ENCODE results near the gene ZNF19.
A peak's percentile ranks its signal among the peaks of the same experiment; 100 is the strongest.

ZNF19 gene

DNA sequence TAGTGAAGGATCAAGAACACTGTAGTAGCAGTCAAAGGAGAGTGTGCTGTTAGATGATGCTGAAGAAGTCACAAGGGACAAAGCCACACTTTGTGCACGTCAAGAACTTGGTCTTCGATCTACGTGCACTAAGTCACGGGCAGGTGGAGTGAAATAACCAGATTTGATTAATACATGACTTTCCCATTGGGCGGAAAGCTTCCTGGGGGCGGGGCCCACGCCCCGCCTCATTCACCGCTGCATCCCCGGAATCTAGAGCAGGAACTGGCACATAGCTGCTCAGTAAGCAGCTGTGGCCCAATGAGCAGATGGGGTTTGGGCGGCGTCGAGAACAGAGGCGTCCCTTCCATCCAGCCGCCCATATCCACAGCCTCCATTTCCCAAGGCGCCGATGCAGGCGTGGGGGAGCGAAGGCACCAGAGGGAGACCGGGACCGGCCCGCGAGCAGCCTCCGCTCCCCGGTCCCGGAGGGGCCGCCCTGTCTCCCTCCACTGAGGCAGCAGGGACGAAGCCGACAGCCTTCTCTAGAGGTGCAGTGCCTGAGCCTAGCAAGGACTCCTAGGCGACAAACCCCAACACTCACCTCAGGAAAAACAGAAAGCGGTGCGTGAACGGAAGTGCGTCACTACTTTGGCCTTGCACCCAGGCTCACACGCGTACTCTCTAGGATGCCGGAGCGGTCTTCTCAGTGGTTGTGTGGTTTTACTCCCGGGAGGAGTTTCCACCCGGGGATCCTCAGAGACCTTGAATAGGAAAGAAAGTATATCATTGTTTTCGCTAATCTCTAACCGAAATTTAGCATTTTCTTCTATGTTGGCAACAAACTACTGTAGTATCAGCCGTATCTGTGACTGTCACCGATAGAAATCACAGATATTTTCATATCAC is 4.9 kb downstream of the ZNF19 start:
- DNase-seq: peak; percentile 82

DNA sequence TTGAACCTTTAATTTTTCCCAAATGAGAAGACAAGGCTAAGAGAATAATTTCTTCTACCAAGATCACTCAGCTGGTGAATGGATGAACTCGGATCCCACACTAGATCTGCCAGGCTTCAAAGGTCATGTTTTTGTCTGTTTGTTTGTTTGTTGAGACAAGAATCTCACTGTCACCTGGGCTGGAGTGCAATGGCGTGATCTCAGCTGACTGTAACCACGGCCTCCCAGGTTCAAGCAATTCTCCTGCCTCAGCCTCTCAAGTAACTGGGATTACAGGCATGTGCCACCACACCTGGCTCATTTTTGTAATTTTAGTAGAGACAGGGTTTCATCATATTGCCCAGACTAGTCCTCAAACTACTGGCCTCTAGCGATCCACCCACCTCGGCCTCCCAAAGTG is 6.6 kb downstream of the ZNF19 start:
- no peak for DNase-seq

DNA sequence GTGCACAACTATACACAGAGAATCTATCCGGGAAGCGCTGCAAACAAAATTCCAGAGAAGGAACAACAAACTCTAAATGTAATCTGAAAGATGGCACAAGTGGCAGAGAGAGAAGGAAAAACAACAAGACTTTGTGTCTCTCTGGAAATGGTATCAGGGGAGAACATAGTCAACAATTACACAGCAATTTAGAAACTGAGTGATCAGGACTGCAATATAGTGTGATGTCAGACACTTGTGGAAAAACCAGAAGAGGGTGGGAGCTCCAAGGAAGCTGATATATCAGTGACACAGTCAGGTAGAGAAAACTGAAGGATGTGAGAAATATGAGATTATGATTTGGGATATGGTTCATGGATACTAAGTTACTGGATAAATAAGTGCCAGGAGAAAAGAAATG is 8.2 kb downstream of the ZNF19 start:
- no peak for DNase-seq

DNA sequence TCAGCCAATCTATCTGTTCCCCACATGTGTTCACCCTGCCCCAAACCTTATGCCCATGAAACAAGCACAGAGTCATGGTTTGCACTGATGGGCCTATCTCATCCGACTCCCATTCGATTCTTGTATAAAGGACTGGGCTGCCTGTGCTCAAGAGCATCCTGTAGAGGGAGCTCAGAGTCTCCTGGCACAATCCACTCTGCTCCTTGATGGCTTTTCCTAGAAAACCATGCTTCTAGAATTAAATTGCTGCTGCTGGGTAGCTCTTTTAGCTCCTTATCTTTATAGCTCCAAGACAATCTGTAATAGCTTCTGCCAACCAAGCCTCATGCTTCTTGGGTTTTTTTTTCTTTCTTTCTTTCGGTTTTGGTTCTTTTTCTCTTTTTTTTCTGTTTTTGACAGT is 9.7 kb downstream of the ZNF19 start:
- peak; percentile 5 for DNase-seq

DNA sequence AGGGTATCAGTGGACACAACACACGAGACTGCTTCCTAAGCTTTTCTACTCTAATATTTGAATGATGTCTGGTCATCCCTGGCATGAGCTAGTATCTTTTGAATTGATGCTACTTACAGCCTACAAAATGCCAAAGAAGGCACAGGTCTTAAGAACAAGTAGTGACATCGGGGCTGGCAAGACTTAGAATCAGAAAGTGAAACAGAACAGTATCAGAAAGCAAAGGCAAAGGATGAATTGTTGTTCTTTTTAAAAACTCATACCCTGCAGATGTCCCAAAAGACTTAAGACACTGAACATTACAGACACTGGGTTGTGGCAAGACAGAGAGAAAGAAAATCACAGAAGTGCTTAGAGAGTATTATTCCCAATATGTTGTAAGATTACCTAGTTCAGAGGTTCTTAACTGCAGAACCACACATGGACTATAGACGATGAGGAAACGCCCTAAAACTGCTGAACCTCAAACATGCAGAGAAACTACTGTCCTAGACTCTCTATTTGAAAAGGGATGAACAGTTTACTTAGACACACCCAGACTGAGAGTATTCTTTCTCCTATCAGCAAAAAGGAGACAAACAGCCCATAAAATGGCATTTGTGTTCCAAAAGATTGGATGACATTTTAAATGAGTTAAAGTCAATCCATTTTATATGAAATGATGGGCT is 12.5 kb downstream of the ZNF19 start:
- no peak for DNase-seq

DNA sequence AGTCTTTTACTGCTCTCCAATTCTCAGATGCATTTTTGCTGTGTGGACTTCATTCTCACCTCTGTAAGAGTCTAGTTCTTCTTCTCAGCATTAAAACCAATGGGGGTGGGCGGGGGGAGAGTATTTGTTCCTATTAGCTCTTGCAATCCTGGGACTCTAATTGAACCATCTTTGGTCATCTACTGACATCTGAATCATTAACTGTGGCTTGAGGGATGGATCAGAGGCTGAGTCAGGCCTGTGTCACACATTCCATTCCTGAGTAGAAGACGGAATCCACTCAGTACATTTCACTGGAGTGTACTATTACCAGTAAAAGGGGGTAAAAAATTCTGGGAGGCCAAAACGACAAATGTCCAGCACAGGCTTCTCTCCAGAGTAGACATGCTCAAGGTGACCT is 14.3 kb downstream of the ZNF19 start:
- no peak for DNase-seq

DNA sequence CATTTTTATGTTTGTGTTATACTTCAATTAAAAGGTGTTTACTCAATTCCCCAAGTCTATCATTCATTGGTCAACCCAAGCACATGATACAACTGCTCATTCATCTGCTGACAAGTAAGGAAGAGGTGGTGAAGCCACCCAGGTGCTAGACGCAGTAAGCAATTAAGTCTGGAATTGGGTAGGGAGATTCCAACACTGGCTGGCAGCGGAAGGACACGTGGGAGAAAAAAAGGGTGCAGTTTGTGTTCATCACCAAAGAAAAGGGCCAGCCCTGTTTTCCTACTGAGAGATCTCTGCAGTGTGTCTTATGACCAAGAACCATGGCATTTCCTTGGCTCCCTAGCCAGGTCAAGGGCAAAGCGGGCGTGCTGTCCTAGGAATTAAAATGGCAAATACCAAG is 15.2 kb downstream of the ZNF19 start:
- DNase-seq: no peak

DNA sequence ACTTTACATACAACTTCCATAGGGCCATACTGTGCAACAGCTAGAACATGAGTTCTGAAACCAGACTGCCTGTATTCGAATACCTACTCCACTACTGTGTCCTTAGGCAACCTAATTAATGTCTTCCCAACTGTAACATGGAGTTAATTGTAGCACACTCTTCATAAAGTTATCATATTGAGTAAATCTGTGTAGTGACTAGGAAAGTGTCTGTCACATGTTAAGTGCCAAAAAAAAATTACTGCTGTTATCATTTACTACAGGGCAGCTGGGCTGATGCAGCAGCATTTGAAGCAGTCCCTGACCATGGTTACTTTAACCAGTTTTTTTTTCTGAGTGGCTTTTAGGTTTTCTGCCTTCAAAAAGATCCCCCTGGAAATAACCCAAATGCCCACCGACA is 16.2 kb downstream of the ZNF19 start:
- DNase-seq: no peak

DNA sequence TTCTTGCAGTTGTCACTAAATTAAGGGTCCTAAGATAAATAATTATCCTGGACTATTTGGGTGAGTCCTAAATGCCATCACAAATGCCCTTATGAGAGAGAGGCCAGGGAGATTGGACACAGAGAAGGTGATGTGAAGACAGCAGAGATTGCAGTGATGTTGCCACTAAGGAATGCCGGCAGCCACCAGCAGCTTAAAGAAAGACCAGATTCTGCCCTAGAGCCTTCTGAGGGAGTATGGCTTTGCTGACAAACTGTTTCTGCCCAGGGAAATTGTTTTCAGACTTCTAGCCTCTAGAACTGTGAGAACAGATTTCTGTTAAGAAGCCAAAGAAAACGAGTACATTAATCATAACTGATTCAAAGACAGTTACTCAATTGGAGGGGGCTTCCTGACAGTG is 17.1 kb downstream of the ZNF19 start:
- no peak for DNase-seq

DNA sequence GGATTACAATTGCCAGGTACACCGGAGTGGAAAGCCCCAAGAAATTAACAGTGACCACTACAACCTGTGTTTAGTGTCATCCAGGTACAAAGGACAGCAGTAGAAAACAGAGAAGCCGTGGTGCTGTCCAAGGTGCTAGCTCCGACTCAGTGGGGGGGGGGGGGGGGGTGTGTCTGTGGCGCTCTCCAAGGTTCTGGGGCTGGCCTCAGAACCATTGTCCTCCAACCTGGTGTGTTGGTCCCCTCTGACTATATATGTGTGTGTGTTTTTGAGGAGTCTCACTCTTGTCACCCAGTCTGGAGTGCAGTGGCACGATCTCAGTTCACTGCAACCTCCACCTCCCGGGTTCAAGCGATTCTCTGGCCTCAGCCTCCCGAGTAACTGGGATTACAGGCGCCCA is 21.3 kb downstream of the ZNF19 start:
- no peak for DNase-seq

DNA sequence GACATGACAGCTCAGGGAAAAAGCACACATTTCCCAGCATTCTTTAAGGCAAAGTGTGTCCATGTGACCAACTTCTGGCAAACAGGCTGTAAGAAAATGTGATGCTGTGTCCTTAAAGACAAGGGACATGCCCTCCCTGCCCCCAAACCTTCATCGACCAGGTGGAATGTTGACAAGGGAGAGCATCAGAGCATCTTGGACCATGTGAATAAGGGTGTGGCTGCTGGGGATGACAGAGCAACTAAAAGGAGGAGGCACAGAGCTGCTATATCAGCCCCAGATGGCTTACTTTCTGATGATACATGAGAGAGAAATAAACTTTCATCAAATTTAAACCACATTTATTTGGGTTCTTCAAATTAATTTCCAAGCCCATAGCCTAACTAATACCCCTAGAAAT is 24.9 kb downstream of the ZNF19 start:
- no peak for DNase-seq

DNA sequence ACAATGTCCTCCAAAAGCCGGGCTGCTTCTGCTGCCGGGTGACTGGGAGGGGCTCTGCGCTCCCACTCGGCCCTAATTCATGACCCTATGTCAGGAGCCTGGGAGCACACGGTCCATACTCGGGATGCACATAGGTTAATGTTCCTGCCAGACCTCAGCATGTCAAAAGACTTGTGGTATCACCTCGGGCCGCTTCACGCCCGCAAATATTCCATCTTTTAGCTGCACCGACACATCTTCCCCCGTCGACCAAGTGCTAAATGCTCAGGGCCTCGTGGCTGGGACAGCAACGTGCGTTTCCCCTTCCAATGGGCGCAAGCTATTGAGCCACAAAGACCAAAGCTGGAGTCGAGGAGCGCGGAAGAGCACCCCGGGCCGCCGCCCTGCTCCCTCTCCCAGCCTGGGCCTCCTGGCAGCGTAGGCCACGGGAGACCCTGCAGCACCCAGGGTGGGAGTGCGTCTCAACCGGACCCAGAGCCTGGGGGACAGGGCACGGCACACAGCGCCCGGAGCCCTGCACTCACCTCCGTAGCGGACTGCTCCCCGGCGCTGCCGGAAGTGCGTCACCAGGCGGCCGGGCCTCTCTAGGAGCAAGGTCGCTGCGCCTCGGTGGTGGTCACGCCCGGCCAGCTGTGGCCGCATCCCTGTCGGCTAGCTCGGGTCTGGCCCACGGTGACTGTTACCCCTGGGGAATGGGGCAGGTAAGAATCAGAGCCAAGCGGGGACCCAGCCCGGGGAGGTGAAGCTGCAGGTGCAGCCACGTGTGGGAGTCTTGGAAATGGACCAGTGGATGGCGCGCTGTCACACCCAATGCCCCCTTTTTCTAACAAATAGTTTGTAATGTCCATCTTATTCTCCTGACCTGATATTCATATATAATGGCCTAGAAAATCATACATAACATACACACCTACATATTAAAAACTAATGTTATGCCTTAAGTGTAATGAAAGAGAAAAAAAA is 27.2 kb downstream of the ZNF19 start, which contains the start of gene ZNF23:
TSS of gene ZNF23 (minus strand) at position 562 of the 963 bp plus-strand sequence. CDS start 5,451 bp downstream, outside the sequence.
- peak; percentile 61 for DNase-seq

DNA sequence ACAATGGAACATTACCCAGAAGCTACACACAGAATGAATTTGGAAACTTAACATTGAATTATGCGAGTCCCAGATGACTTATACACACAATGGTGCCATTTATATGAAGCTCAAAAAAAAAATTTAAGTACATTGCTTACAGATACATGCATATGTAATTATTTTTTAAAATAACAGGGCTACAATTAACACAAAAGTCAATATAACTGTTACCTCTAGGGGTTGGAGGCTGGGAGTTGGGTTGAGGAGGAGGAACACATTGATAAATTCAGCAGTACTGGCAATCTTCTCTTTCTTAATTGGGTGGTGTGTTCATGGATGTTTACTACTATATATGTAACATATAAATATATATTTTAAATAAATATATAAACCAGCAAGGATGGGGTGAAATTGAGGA is 28.2 kb downstream of the ZNF19 start:
- no peak for DNase-seq

DNA sequence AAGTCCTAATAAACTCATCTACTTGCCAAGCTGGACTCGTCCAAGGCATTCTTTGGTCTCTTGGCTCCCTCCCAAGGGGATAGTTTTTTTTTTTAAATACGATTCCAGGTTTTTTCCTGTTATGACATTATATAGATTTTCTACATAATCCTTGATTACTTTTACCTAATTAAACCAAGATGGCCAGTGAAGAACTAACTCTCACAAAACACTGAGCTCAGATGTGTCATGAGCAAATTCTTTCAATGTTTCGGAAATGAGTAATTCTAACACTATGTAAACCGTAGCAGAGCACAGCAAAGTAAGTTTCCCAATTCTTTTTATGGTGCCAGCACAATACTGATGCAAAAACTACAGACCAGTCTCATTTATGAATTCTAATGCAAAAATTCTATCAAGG is 28.9 kb downstream of the ZNF19 start:
- no peak for DNase-seq

DNA sequence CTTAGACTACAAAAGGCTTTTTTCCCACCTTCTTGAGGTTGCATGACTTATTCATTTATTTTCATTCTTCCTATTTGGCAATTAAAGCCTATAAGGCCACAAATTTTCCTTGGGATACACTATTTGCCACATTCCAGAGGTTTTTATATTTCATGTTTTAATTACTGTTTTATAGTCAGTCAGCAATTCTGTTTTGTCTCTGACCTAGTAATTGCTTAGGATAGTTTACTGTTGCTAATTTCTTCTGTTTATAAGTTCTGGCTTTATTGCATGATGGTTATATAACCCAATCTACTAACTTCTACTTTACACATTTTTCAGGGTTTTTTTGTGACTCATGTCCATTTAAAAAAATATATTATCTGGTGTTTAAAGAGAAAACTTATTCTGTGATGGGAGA is 29.6 kb downstream of the ZNF19 start:
- no peak for DNase-seq

DNA sequence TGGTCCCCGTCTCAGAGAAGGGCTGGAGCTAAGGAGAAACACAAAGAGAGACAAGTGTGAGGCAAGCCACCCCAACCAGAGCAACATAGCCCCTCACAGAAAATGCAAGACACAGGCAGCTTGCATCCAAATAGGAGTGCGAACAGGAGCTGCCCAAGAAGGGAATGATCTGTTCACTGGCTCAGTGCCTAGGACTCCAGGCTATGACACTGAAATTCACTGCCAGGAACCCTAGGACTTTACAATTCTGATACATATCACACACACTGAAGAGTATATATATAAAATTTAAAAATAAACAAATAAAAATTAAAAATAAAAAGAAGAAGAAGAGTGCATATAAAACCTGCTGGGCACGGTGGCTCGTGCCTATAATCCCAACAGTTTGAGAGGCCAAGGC is 32.3 kb downstream of the ZNF19 start:
- no peak for DNase-seq

DNA sequence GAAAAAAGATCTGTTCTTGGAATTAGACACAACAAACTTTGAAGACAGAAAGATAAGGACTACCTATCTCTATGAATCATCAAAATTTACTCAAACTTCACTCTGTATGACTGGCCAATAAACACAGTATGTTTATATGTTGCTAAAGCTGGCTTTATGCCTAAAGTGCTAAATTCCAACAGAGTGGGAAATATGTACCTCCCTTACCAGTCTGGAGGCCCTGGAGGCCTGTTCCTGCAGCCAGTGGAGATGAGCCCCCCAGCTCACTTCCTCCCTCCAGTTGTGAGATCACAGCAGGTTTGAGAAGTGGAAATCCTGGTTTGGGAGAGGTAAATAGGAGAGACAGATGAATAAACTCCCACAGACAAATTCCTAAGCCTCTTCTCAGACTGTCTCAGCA is 36.1 kb downstream of the ZNF19 start:
- DNase-seq: no peak

DNA sequence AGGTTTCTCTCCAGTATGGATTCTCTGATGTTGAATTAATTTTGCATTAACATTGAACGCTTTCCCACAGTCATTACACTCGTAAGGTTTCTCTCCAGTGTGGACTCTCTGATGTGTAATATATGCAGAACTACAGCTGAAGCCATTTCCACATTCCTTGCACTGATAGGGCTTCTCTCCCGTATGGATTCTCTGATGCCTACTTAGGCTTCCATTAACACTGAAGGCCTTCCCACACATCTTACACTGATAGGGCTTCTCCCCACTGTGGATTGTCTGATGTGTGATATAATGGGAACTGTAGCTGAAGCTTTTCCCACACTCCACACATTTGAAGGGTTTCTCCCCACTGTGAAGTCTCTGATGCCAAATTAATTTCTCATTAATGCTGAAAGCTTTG is 40.1 kb downstream of the ZNF19 start:
- no peak for DNase-seq

DNA sequence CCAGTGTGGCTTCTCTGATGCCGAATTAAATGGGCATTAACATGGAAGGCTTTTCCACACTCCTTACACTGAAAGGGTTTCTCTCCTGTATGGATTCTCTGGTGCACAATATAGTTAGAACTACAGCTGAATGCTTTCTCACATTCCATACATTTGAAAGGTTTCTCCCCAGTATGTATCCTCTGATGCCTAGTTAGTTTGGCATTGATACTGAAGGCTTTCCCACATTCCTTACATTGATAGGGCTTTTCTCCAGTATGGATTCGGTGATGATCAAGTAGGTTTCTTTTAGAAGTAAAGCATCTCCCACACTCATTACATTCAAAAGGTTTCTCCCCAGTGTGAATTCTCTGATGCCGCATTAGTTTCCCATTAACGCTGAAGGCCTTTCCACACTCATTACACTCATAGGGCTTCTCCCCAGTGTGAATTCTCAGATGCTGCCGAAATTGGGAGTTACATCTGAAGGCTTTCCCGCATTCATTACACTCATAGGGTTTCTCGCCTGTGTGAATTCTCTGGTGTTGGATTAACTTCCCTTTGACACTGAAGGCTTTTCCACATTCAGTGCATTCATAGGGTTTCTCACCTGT is 40.8 kb downstream of the ZNF19 start:
- DNase-seq: no peak

DNA sequence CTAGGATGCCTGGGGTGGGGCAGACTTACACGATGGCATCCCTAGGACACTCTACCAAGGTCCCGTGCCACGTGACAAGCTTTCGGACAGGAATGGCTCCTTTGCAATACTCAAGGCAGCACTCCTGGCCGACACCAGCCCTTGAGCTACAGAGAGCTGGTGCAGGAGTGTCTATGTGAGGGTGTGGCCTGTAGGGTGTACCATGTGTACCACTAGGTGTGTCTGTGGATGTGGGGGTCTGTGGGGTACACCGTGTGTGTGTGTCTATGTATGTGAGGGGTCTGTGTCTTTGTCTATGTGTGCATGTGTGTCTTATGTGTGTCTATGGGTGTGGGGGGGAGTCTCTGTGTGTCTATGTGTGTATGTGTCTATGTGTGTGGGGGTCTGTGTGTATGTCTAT is 45.4 kb downstream of the ZNF19 start:
- no peak for DNase-seq

DNA sequence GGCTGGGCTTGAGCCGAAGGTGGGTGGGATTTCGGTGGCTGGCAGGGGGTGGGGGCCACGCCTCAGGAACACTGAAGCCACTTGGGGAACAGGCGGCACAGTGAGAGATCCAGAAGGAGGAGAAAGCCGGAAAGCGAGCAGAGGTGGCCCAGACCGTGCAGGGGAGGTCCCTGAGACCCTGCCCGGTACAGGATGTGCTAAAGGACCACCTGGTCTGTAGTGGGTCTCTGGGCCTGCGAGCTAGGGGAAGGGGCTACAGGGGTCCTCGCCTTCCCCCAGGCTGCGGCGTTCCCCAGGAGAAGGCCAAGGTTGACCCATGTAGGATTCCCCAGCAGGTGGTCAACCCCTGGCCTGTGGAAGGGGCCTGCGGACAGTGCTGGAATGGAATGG is 47.1 kb downstream of the ZNF19 start, which contains the start of gene TLE7:
TSS of gene TLE7 (minus strand) at position 4 of the 390 bp plus-strand sequence. CDS start 8,730 bp downstream, outside the sequence.
- DNase-seq: no peak

DNA sequence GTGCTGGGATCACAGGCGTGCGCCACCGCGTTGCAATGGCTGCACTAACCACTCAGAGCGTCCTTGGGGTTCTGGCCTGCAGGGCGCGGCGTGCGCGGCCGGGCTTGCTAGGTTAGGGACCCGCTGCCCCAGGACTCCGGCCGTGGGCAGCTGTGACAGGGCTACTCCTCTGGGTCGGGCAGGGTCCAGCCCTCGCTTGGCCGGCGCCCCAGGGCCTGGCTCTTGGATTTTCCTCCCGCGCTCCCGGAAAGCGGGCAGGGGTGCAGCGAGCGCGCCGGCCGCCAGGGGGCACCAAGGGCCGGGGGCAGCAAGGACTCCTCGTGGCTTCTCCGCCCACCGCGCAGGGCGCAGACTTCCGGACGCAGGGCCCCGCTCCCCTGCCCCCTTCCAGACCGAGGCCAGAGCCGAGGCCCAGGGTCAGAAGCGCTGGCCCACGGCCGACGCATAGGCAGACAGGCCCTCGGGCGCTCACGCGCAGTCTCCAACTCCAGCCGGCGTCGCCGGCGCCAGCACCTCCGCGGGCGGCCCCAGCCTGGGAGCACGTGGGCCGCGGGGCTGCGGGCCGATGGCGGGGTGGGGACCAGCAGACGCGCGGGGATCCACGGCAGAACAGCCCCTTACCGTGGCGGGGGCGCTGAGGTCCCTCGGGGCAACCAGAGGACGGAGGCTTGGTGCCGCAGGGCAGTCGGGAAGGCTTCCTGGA is 47.6 kb downstream of the ZNF19 start:
- DNase-seq: no peak
